GM18861 (cell line): ENCODE data around the gene TBC1D7.

Experiments used
- ATAC-seq: cut with Tn5 transposase; IDR thresholded peaks from one replicate; pipeline ENCODE4 v1.9.1; 2021; ENCODE audit not compliant: unreplicated experiment

TBC1D7 gene

GRCh38 chr6:13357551-13358075 is 29.3 kb upstream of the TBC1D7 start:
- no peak for ATAC-seq

GRCh38 chr6:13355999-13356785 is 27.9 kb upstream of the TBC1D7 start:
- ATAC-seq, result peak; percentile 85

GRCh38 chr6:13355043-13355945 is 27.0 kb upstream of the TBC1D7 start:
- peak; percentile 20 for ATAC-seq

- ATAC-seq, result no peak
Observed at GRCh38 chr6:13354331-13355042, 26.1 kb upstream of the TBC1D7 start.

- no peak for ATAC-seq
Observed at GRCh38 chr6:13352165-13352564, 23.8 kb upstream of the TBC1D7 start.

GRCh38 chr6:13351271-13351670 is 22.9 kb upstream of the TBC1D7 start:
- ATAC-seq, result no peak

GRCh38 chr6:13349811-13350506 is 21.6 kb upstream of the TBC1D7 start:
- no peak for ATAC-seq

GRCh38 chr6:13348334-13349113 is 20.2 kb upstream of the TBC1D7 start:
- ATAC-seq, result no peak

- no peak for ATAC-seq
Observed at GRCh38 chr6:13346245-13346644, 17.9 kb upstream of the TBC1D7 start.

- no peak for ATAC-seq
Observed at GRCh38 chr6:13342414-13343019, 14.2 kb upstream of the TBC1D7 start.

GRCh38 chr6:13339863-13340630 is 11.7 kb upstream of the TBC1D7 start:
- no peak for ATAC-seq

GRCh38 chr6:13338038-13338437 is 9.7 kb upstream of the TBC1D7 start:
- no peak for ATAC-seq

GRCh38 chr6:13336553-13336952 is 8.2 kb upstream of the TBC1D7 start:
- ATAC-seq, result no peak

- ATAC-seq, result no peak
Observed at GRCh38 chr6:13334953-13335352, 6.6 kb upstream of the TBC1D7 start.

- ATAC-seq, result no peak
Observed at GRCh38 chr6:13332349-13332706, 4.0 kb upstream of the TBC1D7 start.

GRCh38 chr6:13331516-13332348 is 3.4 kb upstream of the TBC1D7 start:
- no peak for ATAC-seq

- no peak for ATAC-seq
Observed at GRCh38 chr6:13328875-13329183, 492 bp upstream of the TBC1D7 start.

- peak; percentile 6 for ATAC-seq
Observed at GRCh38 chr6:13327691-13328075, 654 bp downstream of the TBC1D7 start.
